GM21529 (cell line): ENCODE results near the gene MS4A4E.
"Not testable (repeated sequence)": the region's sequence is repeated elsewhere in the genome, so short reads cannot be mapped to it uniquely, and the experiment has no call there.

Experiments used
- ATAC-seq: cut with Tn5 transposase; IDR thresholded peaks from one replicate; pipeline ENCODE4 v1.9.1; 2021; ENCODE audit not compliant: unreplicated experiment

The MS4A4E gene

GRCh38 chr11:60221692-60222091 lies 21.2 kb downstream of the MS4A4E start:
- ATAC-seq = no peak

- no peak for ATAC-seq
Measured at GRCh38 chr11:60221181-60221580, 21.8 kb downstream of the MS4A4E start.

- ATAC-seq = no peak
Measured at GRCh38 chr11:60214386-60214785, 28.6 kb downstream of the MS4A4E start.

DNA sequence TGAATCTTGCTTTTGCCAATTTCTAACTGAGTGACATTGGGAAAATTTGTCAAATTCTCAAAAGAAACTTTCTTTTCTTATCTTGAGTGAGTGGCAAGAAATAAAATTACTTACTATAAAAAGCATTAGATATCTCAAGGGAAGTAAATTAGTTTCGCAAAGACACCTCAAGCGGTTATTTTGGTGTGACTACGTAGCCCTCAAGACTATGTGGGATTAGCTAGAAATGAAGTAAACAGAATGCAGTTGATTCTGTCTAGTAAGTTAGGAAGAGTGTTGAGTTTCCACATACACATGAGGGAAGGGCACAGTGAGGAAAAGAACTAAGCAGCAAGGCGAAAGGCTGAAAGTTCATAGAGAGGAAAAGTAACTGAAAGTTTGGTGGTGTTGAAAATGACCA lies 31.7 kb downstream of the MS4A4E start:
- no peak for ATAC-seq

- no peak for ATAC-seq
Measured at GRCh38 chr11:60209977-60210376, 33.0 kb downstream of the MS4A4E start.

DNA sequence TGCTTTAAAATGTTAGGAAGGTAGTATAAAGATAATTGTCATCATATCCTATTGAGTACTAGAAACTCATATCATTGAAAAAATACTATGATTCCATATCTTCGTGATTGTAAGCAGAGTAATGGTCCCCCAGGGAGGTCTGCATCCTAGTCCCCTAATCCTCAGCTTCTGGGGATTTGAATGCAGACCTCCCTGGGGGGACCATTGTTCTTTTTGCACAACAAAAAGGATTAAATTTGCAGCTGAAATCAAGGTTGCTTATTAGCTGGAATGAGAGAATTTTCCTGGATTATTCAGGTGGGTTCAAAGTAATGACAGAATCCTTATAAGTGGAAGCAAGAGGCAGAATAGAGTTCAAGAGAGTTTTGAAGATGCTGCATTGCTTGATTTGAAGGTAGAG lies 34.0 kb downstream of the MS4A4E start:
- ATAC-seq = no peak

DNA sequence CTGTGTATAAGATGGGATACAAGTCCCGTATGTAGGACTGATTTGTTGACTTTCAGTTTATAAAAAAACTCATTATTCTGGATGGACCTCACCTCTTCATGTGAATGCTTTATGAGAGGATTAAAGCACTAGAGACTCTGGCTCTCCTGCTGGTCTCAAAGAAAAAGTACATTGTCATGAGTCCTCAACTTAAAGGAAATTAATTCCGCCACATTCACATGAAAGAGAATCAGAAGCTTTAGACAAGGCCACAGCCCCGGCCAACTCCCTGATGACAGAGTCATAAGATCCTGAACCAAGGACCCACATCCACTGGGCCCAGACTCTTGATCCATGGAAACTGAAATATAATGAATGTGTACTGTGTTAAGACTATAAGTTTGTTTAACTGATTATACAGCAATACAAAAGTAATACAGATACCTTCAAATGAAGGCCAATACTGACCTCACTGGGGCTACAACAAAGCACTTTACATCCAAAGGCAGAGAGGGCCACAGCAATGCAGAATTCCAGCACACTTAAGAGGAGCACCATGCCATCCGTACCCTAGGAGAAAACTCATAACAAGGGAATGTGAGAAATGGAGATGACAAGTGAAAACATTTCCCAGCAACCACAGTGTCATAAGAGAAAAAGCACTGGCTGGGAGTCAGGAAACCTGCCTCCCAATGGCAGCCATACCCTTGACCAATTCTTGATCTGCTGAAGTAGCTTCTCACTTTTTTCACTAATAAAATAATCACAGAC lies 34.6 kb downstream of the MS4A4E start:
- ATAC-seq = no peak

- no peak for ATAC-seq
Measured at GRCh38 chr11:60206616-60207015, 36.3 kb downstream of the MS4A4E start.

DNA sequence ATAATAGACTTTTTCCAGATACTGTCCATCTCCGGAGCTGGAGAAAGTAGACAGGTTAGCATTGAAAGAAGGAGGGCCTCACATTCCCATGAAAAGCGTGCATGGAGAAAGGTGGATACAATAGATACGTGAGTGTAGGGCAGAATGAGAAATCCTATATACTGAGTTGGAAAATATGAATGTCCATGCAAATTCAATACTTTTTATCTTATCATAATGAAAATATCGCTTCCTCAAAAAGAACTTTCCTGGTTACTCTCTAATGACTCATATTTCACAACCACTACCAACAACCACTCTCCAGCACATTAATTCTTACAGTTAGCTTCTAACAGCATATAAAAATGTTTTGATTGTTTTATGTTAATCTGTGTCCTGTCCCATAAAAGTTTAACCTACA lies 38.0 kb downstream of the MS4A4E start:
- ATAC-seq = no peak

GRCh38 chr11:60201334-60201733 lies 41.6 kb downstream of the MS4A4E start:
- not testable (repeated sequence) for ATAC-seq

- ATAC-seq = no peak
Measured at GRCh38 chr11:60197442-60197841, 45.5 kb downstream of the MS4A4E start.

GRCh38 chr11:60195923-60196368 lies 47.0 kb downstream of the MS4A4E start:
- ATAC-seq = peak; percentile 67

DNA sequence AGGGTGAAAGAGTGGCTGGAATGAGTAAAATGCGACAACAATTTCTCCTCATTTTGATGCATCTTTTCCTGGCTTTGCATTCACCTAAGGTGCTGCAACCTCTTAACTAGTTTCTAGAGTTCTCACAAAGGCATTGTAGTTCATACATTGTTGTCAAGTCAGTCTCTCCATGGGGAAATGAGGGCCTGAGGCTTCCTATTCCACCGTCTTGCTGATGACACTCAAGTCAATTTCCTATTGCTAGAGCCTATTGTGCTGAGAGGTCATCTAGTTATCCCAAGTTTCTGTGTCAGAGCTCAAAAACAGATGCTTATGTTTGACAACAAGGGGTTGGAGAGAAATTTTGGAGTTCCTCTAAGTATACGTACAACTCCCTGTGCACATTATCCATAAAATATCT lies 48.4 kb downstream of the MS4A4E start:
- no peak for ATAC-seq

DNA sequence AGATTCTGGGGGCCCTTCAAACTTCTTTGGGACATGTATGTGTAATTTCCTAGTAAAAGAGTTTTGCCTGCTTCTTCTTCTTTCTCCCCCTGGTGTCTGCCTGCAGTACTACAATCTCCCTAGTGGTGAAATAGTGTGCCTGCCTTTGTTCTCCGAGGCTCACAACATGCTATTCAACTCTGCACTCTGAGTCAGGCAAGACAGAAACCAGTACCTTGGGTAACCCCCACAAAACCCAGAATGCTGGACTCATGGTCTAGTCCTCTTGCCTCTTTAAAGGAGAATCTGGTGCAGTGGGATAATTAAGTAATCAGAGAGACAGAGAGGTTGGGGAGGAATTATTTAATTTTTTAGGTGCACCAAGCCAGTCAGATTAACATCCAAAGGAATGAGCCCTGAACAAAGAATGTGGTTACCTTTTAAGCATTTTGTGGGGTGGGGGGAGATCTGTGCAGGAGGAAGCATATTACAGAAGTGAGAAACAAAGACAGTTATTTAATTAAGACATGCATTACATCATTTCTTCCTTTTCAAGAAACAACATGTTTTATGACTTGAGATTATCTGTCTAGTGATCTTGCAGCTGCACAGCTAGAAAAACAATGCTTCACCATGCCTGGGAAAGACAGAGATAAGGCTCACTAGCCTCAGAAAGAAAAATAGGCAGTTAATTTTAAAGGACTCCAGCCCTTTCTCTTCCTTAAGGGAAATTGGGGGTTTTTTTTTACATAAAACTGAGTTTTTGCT lies 49.1 kb downstream of the MS4A4E start:
- peak; percentile 82 for ATAC-seq

DNA sequence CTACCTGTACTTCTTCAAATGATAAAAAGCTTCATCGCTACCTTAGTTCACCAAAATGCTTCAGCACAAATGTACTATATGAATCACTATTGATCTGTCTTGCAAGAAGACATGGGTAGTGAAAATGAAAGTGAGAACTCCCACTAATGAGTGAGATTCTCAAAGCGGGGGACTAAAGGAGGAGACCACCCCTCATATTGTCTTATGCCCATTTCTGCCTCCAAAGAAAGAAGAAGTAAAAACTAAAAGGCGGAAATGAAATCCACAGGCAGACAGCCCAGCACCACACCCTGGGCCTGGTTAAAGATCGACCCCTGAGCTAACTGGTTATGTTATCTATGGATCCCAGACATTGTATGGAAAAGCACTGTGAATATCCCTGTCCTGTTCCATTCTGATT lies 50.4 kb downstream of the MS4A4E start:
- ATAC-seq = not testable (repeated sequence)

DNA sequence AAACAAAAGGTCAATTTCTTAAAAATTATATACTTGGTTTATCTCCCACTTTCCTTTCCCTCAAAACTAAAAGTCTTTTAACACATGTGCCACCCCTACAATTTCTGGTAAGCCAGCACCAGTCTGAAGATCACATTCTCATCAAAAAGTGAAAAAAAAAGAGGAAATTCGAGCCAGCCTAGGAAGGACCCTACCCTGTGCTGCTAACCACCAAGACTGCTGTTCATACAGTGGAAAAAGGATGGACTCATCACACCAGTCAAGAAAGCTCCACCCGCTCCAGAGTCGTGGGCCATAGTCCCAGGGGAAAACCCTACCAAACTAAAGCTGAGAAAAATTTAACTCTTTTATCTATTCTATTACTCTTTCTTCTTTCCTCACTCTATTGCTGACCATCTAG lies 54.5 kb downstream of the MS4A4E start:
- not testable (repeated sequence) for ATAC-seq

DNA sequence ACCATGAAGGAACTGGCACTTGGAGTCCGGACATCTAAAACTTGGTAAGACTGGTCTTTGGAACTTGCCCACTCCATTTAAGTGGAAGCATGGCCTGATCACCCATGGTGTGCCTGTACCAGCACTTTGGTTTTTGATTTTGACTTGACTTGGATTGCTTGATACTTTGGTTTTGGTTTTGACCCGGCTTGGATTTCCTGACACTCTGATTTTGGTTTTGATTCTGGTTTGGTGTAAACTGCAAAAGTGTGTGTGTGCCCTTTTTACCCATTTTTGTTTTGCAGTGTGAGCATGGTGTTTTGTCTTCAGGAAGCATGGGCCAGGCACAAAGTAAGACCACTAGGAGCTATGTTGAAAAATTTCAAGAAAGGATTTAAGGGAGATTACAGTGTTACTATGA lies 56.8 kb downstream of the MS4A4E start:
- ATAC-seq = not testable (repeated sequence)

GRCh38 chr11:60185512-60185827 lies 57.5 kb downstream of the MS4A4E start:
- not testable (repeated sequence) for ATAC-seq

- ATAC-seq = peak; percentile 56
Measured at GRCh38 chr11:60184824-60185511, 58.0 kb downstream of the MS4A4E start.

- ATAC-seq = no peak
Measured at GRCh38 chr11:60183591-60184205, 59.2 kb downstream of the MS4A4E start.

GRCh38 chr11:60182541-60183330 lies 60.2 kb downstream of the MS4A4E start, which contains the start of gene MS4A6A:
MS4A6A (minus strand) TSS chr11:60183083; CDS start chr11:60181727, 1,356 bp downstream.
- ATAC-seq = no peak
